ENCODE data around the gene FOSL1.

Gene FOSL1

GRCh38 chr11:65883786-65884715 is 16.1 kb downstream of the FOSL1 start:
- Histone ChIP-seq H3K27me3 (ENCODE audit: insufficient read depth, low read depth) (no peaks in the 10 kb centered on the region), H4K20me1 (ENCODE audit: insufficient read depth) (no peaks in the 10 kb centered on the region), H3K4me1 (ENCODE audit: low read depth, poor library complexity, severe bottlenecking) (peaks cover 28% of the 10 kb centered on the region), H3K27ac (no peak overlapping the region), H3K36me3 (ENCODE audit: insufficient read depth) (no peaks in the 10 kb centered on the region), H3K9ac (no peak overlapping the region), H2AFZ (ENCODE audit: low read depth) (no peak overlapping the region), H3K4me3 (IDR thresholded peaks at IDR 0.05; ENCODE audit: insufficient read depth, low read depth, low read length) (no peak overlapping the region), H3K4me2 (no peak overlapping the region), H3K79me2 (ENCODE audit: insufficient read depth, low read depth) (peaks cover 7% of the 10 kb centered on the region; the same call in 1 of the 2 replicates)
- TF ChIP-seq, protein P1, sequence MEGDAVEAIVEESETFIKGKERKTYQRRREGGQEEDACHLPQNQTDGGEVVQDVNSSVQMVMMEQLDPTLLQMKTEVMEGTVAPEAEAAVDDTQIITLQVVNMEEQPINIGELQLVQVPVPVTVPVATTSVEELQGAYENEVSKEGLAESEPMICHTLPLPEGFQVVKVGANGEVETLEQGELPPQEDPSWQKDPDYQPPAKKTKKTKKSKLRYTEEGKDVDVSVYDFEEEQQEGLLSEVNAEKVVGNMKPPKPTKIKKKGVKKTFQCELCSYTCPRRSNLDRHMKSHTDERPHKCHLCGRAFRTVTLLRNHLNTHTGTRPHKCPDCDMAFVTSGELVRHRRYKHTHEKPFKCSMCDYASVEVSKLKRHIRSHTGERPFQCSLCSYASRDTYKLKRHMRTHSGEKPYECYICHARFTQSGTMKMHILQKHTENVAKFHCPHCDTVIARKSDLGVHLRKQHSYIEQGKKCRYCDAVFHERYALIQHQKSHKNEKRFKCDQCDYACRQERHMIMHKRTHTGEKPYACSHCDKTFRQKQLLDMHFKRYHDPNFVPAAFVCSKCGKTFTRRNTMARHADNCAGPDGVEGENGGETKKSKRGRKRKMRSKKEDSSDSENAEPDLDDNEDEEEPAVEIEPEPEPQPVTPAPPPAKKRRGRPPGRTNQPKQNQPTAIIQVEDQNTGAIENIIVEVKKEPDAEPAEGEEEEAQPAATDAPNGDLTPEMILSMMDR (conservative IDR thresholded peaks at IDR 0.05; ENCODE audit: low read depth, low read length) = no peak

DNA sequence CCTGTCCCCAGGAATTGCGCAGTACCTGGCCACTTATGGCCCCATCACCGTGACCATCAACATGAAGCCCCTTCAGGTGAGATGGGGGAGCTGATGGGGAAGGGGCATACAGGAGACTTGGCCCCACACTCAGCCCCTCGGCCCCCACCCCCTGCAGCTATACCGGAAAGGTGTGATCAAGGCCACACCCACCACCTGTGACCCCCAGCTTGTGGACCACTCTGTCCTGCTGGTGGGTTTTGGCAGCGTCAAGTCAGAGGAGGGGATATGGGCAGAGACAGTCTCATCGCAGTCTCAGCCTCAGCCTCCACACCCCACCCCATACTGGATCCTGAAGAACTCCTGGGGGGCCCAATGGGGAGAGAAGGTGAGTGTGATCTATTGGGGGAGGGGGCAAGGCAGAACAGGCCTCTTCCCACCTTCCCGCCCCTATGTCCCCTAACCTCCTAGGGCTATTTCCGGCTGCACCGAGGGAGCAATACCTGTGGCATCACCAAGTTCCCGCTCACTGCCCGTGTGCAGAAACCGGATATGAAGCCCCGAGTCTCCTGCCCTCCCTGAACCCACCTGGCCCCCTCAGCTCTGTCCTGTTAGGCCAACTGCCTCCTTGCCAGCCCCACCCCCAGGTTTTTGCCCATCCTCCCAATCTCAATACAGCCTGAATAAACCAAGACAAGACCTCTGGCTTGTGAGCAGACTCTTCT is 17.0 kb downstream of the FOSL1 start:
- Histone ChIP-seq H3K36me3 (ENCODE audit: insufficient read depth) (no peaks in the 10 kb centered on the region), H2AFZ (ENCODE audit: low read depth) (no peak overlapping the region), H3K27me3 (ENCODE audit: insufficient read depth, low read depth) (no peaks in the 10 kb centered on the region)

DNA sequence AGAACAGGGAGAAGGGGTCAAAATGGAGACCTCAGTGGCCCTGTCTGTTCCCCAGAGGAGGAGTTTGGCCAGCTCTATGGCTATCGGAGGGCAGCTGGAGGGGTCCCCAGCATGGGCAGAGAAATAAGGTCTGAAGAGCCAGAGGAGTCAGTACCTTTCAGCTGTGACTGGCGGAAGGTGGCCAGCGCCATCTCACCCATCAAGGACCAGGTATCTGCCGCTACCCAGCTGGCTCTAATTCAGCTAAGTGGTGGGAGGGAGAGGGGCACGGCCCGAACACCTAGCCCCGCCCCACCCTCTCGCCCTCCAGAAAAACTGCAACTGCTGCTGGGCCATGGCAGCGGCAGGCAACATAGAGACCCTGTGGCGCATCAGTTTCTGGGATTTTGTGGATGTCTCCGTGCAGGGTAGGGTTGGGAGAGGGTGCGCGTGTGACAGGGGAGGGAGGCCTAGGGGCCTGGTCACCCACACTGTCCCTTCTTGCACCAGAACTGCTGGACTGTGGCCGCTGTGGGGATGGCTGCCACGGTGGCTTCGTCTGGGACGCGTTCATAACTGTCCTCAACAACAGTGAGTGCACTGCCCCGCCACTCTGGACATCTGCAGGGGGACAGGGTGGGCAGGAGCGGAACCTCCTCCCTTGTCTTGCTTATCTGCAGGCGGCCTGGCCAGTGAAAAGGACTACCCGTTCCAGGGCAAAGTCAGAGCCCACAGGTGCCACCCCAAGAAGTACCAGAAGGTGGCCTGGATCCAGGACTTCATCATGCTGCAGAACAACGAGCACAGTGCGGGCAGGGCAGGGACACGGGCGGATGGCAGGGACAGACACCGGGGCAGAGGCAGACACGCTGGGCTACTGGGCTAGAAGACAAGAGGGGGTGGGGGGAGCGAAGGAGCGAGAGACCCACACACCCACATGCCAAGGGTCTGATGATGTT is 17.8 kb downstream of the FOSL1 start:
- no peak overlapping the region for H3K27ac ChIP-seq
- H3K79me2 ChIP-seq (ENCODE audit: insufficient read depth, low read depth) = 0 out of 2 replicates have a peak, but pooled peaks cover 2% of the 10 kb centered on the region
- TF ChIP-seq, protein P1 (conservative IDR thresholded peaks at IDR 0.05; ENCODE audit: low read depth, low read length) = no peak
- H3K4me3 ChIP-seq (IDR thresholded peaks at IDR 0.05; ENCODE audit: insufficient read depth, low read depth, low read length) = no peak overlapping the region
- H3K27me3 ChIP-seq (ENCODE audit: insufficient read depth, low read depth) = no peaks in the 10 kb centered on the region
- peaks cover 19% of the 10 kb centered on the region for H3K4me1 ChIP-seq (ENCODE audit: low read depth, poor library complexity, severe bottlenecking)
- no peaks in the 10 kb centered on the region for H3K36me3 ChIP-seq (ENCODE audit: insufficient read depth)
- H2AFZ ChIP-seq (ENCODE audit: low read depth) = no peak overlapping the region
- H3K9ac ChIP-seq = no peak overlapping the region
- H4K20me1 ChIP-seq (ENCODE audit: insufficient read depth) = no peaks in the 10 kb centered on the region
- no peak overlapping the region for H3K4me2 ChIP-seq

More for the DNA sequence above, 17.0 kb downstream of the FOSL1 start:
- Histone ChIP-seq H3K79me2 (ENCODE audit: insufficient read depth, low read depth) (peaks cover 7% of the 10 kb centered on the region; the same call in 1 of the 2 replicates), H3K9ac (no peak overlapping the region), H3K27ac (no peak overlapping the region), H3K4me2 (no peak overlapping the region), H3K4me1 (ENCODE audit: low read depth, poor library complexity, severe bottlenecking) (peaks cover 23% of the 10 kb centered on the region), H4K20me1 (ENCODE audit: insufficient read depth) (no peaks in the 10 kb centered on the region), H3K4me3 (IDR thresholded peaks at IDR 0.05; ENCODE audit: insufficient read depth, low read depth, low read length) (no peak overlapping the region)
- TF ChIP-seq, protein P1 (conservative IDR thresholded peaks at IDR 0.05; ENCODE audit: low read depth, low read length) = no peak

GRCh38 chr11:65880844-65881421 is 19.3 kb downstream of the FOSL1 start:
- Histone ChIP-seq H3K4me3 (IDR thresholded peaks at IDR 0.05; ENCODE audit: insufficient read depth, low read depth, low read length) (no peak overlapping the region), H2AFZ (ENCODE audit: low read depth) (no peak overlapping the region), H3K27me3 (ENCODE audit: insufficient read depth, low read depth) (no peaks in the 10 kb centered on the region), H3K4me2 (no peak overlapping the region), H3K79me2 (ENCODE audit: insufficient read depth, low read depth) (no peaks in the 10 kb centered on the region), H3K27ac (no peak overlapping the region), H3K36me3 (ENCODE audit: insufficient read depth) (no peaks in the 10 kb centered on the region), H3K4me1 (ENCODE audit: low read depth, poor library complexity, severe bottlenecking) (peaks cover 12% of the 10 kb centered on the region), H4K20me1 (ENCODE audit: insufficient read depth) (no peaks in the 10 kb centered on the region), H3K9ac (no peak overlapping the region)
- TF ChIP-seq, protein P1 (conservative IDR thresholded peaks at IDR 0.05; ENCODE audit: low read depth, low read length) = no peak
